SK-N-SH treated with all-trans-retinoic acid at 6 μM for 48 hours (cell line): Measurements from ENCODE around the gene C1QBP.

Source experiments
- ARNTL ChIP-seq: fragments of 450-650 bp; formaldehyde crosslinking; IDR thresholded peaks from 2 replicates; pipeline ENCODE4 v1.5.0; 2020; ENCODE audit warnings: low read depth, mild to moderate bottlenecking, moderate library complexity, borderline replicate concordance
- CSDC2 ChIP-seq: fragments of 250-450 bp; sonication (Bioruptor Pico); IDR thresholded peaks from 2 replicates; pipeline ENCODE4 v1.5.0; 2020; ENCODE audit warnings: mild to moderate bottlenecking, moderate library complexity
- RARB ChIP-seq: fragments of 250-450 bp; sonication (Bioruptor Pico); IDR thresholded peaks from 2 replicates; pipeline ENCODE4 v1.8.0; 2021; ENCODE audit warnings: mild to moderate bottlenecking, moderate library complexity
- SNAI2 ChIP-seq: fragments of 250-450 bp; sonication (Bioruptor Pico); IDR thresholded peaks from 2 replicates; pipeline ENCODE4 v1.5.0; 2020; ENCODE audit warnings: mild to moderate bottlenecking, moderate library complexity
- ZFP3 ChIP-seq: fragments of 250-450 bp; sonication (Bioruptor Pico); IDR thresholded peaks from 2 replicates; pipeline ENCODE4 v1.5.0; 2020; ENCODE audit warnings: mild to moderate bottlenecking, moderate library complexity
- ZFP30 ChIP-seq: fragments of 450-650 bp; formaldehyde crosslinking; IDR thresholded peaks from 2 replicates; pipeline ENCODE4 v1.5.0; 2022; ENCODE audit warnings: mild to moderate bottlenecking, moderate library complexity
- ZNF70 ChIP-seq: fragments of 450-650 bp; formaldehyde crosslinking; IDR thresholded peaks from 2 replicates; pipeline ENCODE4 v1.5.0; 2020; ENCODE audit warnings: mild to moderate bottlenecking, moderate library complexity
- TF ChIP-seq, protein P1 (sequence below): fragments of 250-450 bp; sonication (Bioruptor Pico); IDR thresholded peaks from 2 replicates; pipeline ENCODE4 v1.5.1; 2020; ENCODE audit warnings: low read depth, mild to moderate bottlenecking, moderate library complexity
- TF ChIP-seq, protein P2 (sequence below): fragments of 250-450 bp; sonication (Bioruptor Pico); IDR thresholded peaks from 2 replicates; pipeline ENCODE4 v1.8.0; 2020; ENCODE audit warnings: mild to moderate bottlenecking, moderate library complexity, borderline replicate concordance

DNA sequence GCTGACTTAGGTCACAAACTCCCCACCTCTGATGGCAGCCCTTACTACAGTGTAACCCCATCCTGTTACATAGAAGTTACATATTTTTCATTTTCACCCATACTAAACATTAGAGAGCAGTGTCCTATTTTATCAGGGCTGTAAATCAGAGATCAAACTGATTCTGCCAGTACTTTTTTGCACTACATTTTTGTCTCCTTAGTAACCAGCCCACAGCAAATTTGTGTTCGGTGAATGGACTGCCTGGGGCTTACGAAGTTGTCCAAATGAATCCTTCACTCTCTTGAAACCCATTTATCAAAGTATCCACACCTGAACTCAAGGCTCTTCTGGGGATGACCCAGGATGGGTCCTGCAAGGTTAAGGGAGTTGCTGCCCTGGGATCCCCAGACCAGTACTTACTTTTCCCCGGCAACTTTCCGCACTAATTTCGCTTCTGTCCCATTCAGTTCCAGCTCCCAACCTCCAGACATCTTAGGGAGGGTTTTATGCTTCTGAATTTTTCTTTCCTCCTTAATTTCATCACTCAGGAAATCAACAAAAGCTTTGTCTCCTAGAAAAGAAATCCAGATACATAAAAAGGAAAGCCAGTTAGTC is 1.1 kb downstream of the C1QBP start:
- TF ChIP-seq ZFP3 (CRISPR knock-in tag) (no peak), ZFP30 (no peak), CSDC2 (no peak), ZNF70 (CRISPR knock-in tag) (no peak), ARNTL (CRISPR knock-in tag) (no peak), RARB (CRISPR knock-in tag) (no peak), SNAI2 (CRISPR knock-in tag) (no peak)
- TF ChIP-seq, protein P1, sequence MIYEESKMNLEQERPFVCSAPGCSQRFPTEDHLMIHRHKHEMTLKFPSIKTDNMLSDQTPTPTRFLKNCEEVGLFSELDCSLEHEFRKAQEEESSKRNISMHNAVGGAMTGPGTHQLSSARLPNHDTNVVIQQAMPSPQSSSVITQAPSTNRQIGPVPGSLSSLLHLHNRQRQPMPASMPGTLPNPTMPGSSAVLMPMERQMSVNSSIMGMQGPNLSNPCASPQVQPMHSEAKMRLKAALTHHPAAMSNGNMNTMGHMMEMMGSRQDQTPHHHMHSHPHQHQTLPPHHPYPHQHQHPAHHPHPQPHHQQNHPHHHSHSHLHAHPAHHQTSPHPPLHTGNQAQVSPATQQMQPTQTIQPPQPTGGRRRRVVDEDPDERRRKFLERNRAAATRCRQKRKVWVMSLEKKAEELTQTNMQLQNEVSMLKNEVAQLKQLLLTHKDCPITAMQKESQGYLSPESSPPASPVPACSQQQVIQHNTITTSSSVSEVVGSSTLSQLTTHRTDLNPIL, result no peak
- TF ChIP-seq, protein P2, sequence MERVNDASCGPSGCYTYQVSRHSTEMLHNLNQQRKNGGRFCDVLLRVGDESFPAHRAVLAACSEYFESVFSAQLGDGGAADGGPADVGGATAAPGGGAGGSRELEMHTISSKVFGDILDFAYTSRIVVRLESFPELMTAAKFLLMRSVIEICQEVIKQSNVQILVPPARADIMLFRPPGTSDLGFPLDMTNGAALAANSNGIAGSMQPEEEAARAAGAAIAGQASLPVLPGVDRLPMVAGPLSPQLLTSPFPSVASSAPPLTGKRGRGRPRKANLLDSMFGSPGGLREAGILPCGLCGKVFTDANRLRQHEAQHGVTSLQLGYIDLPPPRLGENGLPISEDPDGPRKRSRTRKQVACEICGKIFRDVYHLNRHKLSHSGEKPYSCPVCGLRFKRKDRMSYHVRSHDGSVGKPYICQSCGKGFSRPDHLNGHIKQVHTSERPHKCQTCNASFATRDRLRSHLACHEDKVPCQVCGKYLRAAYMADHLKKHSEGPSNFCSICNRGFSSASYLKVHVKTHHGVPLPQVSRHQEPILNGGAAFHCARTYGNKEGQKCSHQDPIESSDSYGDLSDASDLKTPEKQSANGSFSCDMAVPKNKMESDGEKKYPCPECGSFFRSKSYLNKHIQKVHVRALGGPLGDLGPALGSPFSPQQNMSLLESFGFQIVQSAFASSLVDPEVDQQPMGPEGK (CRISPR knock-in tag), result no peak
